WTC11 (cell line): ENCODE measurements around the gene PDAP1.

ENCODE experiments used
- CTCF ChIP-seq: fragments of 200-600 bp; IDR thresholded peaks from 2 replicates; pipeline ENCODE4 v1.8.0; 2022; ENCODE audit warnings: antibody characterized with exemption
- FOXP1 ChIP-seq: sonication (generic); formaldehyde crosslinking; IDR thresholded peaks from 2 replicates; pipeline ENCODE4 v1.8.0; 2022; ENCODE audit warnings: missing genetic modification reagents, mild to moderate bottlenecking, moderate library complexity, borderline replicate concordance
- MAX ChIP-seq: sonication (generic); formaldehyde crosslinking; IDR thresholded peaks from 2 replicates; pipeline ENCODE4 v1.8.0; 2022; ENCODE audit warnings: mild to moderate bottlenecking, missing genetic modification reagents
- ZBTB21 ChIP-seq: sonication (generic); formaldehyde crosslinking; IDR thresholded peaks from 2 replicates; pipeline ENCODE4 v1.8.1; 2023; ENCODE audit warnings: mild to moderate bottlenecking, missing genetic modification reagents, borderline replicate concordance
- ZNF512 ChIP-seq: sonication (generic); formaldehyde crosslinking; IDR thresholded peaks from 2 replicates; pipeline ENCODE4 v1.8.1; 2022; ENCODE audit warnings: missing genetic modification reagents, borderline replicate concordance

- TF ChIP-seq ZNF512 (CRISPR knock-in tag) = no peak
- TF ChIP-seq MAX (CRISPR knock-in tag) = no peak
- no peak for TF ChIP-seq CTCF
- no peak for TF ChIP-seq ZBTB21 (CRISPR knock-in tag)
- no peak for TF ChIP-seq FOXP1
Observed at GRCh38 chr7:99404977-99405320, 3.4 kb downstream of the PDAP1 start.
